Stimulated activated CD8-positive, alpha-beta memory T cell treated with anti-CD3 and anti-CD28 coated beads, Interleukin-2, amount 100 ng/mL, for 48 hours (primary cell): Measurements from ENCODE around the gene UBQLN1.
"Not testable (repeated sequence)": the region's sequence is repeated elsewhere in the genome, so short reads cannot be mapped to it uniquely, and the experiment has no call there.

ENCODE experiments used
- DNase-seq, 2 donors: peaks; one replicate each; pipeline ENCODE4 v3.0.0-alpha.2; 2020; ENCODE audit warnings: low read depth in 2 of 2

The UBQLN1 gene

GRCh38 chr9:83707768-83708514, at the start of gene UBQLN1:
TSS of gene UBQLN1 (minus strand) at chr9:83707958. CDS start at chr9:83707679, 279 bp downstream.
- DNase-seq = peak; percentile 81 to 86

- DNase-seq = no peak
Measured at GRCh38 chr9:83754383-83754977, 46.7 kb upstream of the UBQLN1 start.

- DNase-seq = no peak
Measured at GRCh38 chr9:83749706-83750105, 41.9 kb upstream of the UBQLN1 start.

GRCh38 chr9:83744206-83744605, 36.4 kb upstream of the UBQLN1 start:
- no peak for DNase-seq

- DNase-seq = no peak
Measured at GRCh38 chr9:83733739-83734138, 26.0 kb upstream of the UBQLN1 start.

- not testable (repeated sequence) for DNase-seq
Measured at GRCh38 chr9:83728591-83729368, 21.0 kb upstream of the UBQLN1 start.

- no peak for DNase-seq
Measured at GRCh38 chr9:83724436-83724835, 16.7 kb upstream of the UBQLN1 start.

GRCh38 chr9:83722726-83723495, 15.2 kb upstream of the UBQLN1 start:
- DNase-seq = no peak

- DNase-seq = no peak
Measured at GRCh38 chr9:83721509-83721908, 13.8 kb upstream of the UBQLN1 start.

GRCh38 chr9:83715794-83716193, 8.0 kb upstream of the UBQLN1 start:
- no peak for DNase-seq

- DNase-seq = no peak
Measured at GRCh38 chr9:83715221-83715620, 7.5 kb upstream of the UBQLN1 start.

GRCh38 chr9:83714329-83714728, 6.6 kb upstream of the UBQLN1 start:
- no peak for DNase-seq

- peak; percentile 26 to 46 for DNase-seq
Measured at GRCh38 chr9:83708515-83709158, 879 bp upstream of the UBQLN1 start.

- DNase-seq = peak; percentile 62 to 65
Measured at GRCh38 chr9:83707518-83707767, 315 bp downstream of the UBQLN1 start.

- DNase-seq = peak; percentile 62 to 71
Measured at GRCh38 chr9:83706676-83707517, 861 bp downstream of the UBQLN1 start.

GRCh38 chr9:83705219-83705651, 2.5 kb downstream of the UBQLN1 start:
- DNase-seq = peak in 1 of 2 donors; percentile 5

- DNase-seq = no peak
Measured at GRCh38 chr9:83701769-83702168, 6.0 kb downstream of the UBQLN1 start.

GRCh38 chr9:83701286-83701685, 6.5 kb downstream of the UBQLN1 start:
- DNase-seq = no peak

- no peak for DNase-seq
Measured at GRCh38 chr9:83699615-83700014, 8.1 kb downstream of the UBQLN1 start.

- no peak for DNase-seq
Measured at GRCh38 chr9:83698976-83699585, 8.7 kb downstream of the UBQLN1 start.
